CD4-positive, alpha-beta T cell (primary cell): ENCODE measurements around the gene METTL2B. TPM values are rescaled to one million over a fixed set of nuclear protein-coding genes. Genes with fewer than 3 reads are reported as not detected.
A peak's percentile ranks its signal among the peaks of the same experiment; 100 is the strongest.
"Not testable (repeated sequence)": the region's sequence is repeated elsewhere in the genome, so short reads cannot be mapped to it uniquely, and the experiment has no call there.

ENCODE experiments used
- ATAC-seq: fragments of 200-7000 bp; cut with Tn5 transposase; one replicate; pipeline ENCODE4 v1.10.0; 2022; ENCODE audit warnings: mild to moderate bottlenecking; ENCODE audit not compliant: poor library complexity
- CTCF ChIA-PET: fragments of 350-600 bp; sonication (Branson Sonifier 250); formaldehyde crosslinking; loops from one replicate; lab custom pipeline; 2021; ENCODE audit warnings: antibody characterized with exemption, inconsistent platforms; lab: Charles Lee
- POLR2A ChIA-PET: fragments of 350-600 bp; sonication (Branson Sonifier 250); formaldehyde crosslinking; loops from one replicate; lab custom pipeline; 2021; ENCODE audit warnings: antibody characterized with exemption, inconsistent platforms; lab: Charles Lee
- DNase-seq, 14 experiments: peaks; one replicate each; pipeline ENCODE4 v3.0.0-alpha.2; 2013 to 2020; ENCODE audit warnings: mixed read lengths in 2 of 14
- H3K27ac ChIP-seq, 2 donors: one replicate each; pipeline versions ENCODE4 v1.5.1 to v1.7.0; 2013; ENCODE audit warnings: low read length in 2 of 2, low read depth in 1 of 2, mild to moderate bottlenecking in 1 of 2
- H3K27me3 ChIP-seq, 2 experiments: 1 replicate in 1 of 2; 2 replicates in 1 of 2; pipeline versions ENCODE4 v1.6.1 to v1.7.0; 2013; ENCODE audit warnings: low read length in 2 of 2, control low read depth in 1 of 2, mild to moderate bottlenecking in 1 of 2, moderate library complexity in 1 of 2; ENCODE audit not compliant: insufficient read depth in 2 of 2, control insufficient read depth in 1 of 2
- H3K36me3 ChIP-seq: one replicate; pipeline ENCODE4 v1.6.1; 2013; ENCODE audit warnings: low read length, control low read depth; ENCODE audit not compliant: insufficient read depth
- H3K4me1 ChIP-seq: one replicate; pipeline ENCODE4 v1.6.1; 2013; ENCODE audit warnings: low read length, control low read depth; ENCODE audit not compliant: insufficient read depth
- H3K4me3 ChIP-seq: one replicate; pipeline ENCODE4 v1.5.1; 2013; ENCODE audit warnings: mild to moderate bottlenecking, low read length, moderate library complexity
- H3K9me3 ChIP-seq, 2 experiments: 1 replicate in 1 of 2; 2 replicates in 1 of 2; pipeline versions ENCODE4 v1.6.1 to v1.7.0; 2013; ENCODE audit warnings: low read length in 2 of 2, mild to moderate bottlenecking in 2 of 2, control low read depth in 1 of 2, moderate library complexity in 1 of 2; ENCODE audit not compliant: control insufficient read depth in 1 of 2, insufficient read depth in 1 of 2
- H3K27ac Mint-ChIP-seq: one replicate; pipeline ENCODE4 v1.8.0; 2020; ENCODE audit warnings: mixed read lengths
- H3K27me3 Mint-ChIP-seq: one replicate; pipeline ENCODE4 v1.8.0; 2021; ENCODE audit warnings: mixed read lengths
- H3K36me3 Mint-ChIP-seq: one replicate; pipeline ENCODE4 v1.8.0; 2021; ENCODE audit warnings: low read depth, mixed read lengths
- H3K4me1 Mint-ChIP-seq: one replicate; pipeline ENCODE4 v1.8.0; 2021; ENCODE audit warnings: low read depth, mixed read lengths
- H3K4me3 Mint-ChIP-seq: one replicate; pipeline ENCODE4 v1.8.0; 2020; ENCODE audit warnings: mild to moderate bottlenecking, mixed read lengths
- H3K9me3 Mint-ChIP-seq: one replicate; pipeline ENCODE4 v1.8.0; 2020; ENCODE audit warnings: mixed read lengths
- CTCF ChIP-seq: fragments of 200-600 bp; IDR thresholded peaks from one replicate; pipeline ENCODE4 v1.8.0; 2022; ENCODE audit warnings: antibody characterized with exemption, mild to moderate bottlenecking
- intact Hi-C, 2 experiments: fragments of 100-400 bp; cut with DNase I in 1 of 2; cut with micrococcal nuclease in 1 of 2; formaldehyde crosslinking; loops; one replicate each; pipeline versions ENCODE4 v1.15.1 to v1.9.0; 2023 to 2025; cut with DNase I, micrococcal nuclease
- total RNA-seq, 174 experiments: library from RNA in 2 of 174; stranded (reverse) in 2 of 174; gene quantifications; one replicate each; pipeline ENCODE4 v1.2.3 and lab custom pipeline; 2021 to 2026

METTL2B gene
- total RNA-seq, 2 experiments from 2014 or later = 7.1 to 8.2 TPM

GRCh38 chr7:128531105-128531954, 54.8 kb downstream of the METTL2B start:
- peak overlapping the region; percentile 70 for H3K27ac Mint-ChIP-seq
- H3K9me3 ChIP-seq, H3K27me3 Mint-ChIP-seq, H3K27me3 ChIP-seq, H3K9me3 Mint-ChIP-seq, H3K36me3 ChIP-seq, POLR2A ChIA-PET, CTCF ChIA-PET: not testable (repeated sequence)
- H3K36me3 Mint-ChIP-seq = peaks cover 43% of the 10 kb centered on the region
- H3K27ac ChIP-seq = peak overlapping the region in 1 of 2 donors; percentile 78
- H3K4me1 ChIP-seq = peaks cover 13% of the 10 kb centered on the region
- peak overlapping the region; percentile 91 for H3K4me3 Mint-ChIP-seq
- intact Hi-C loops = loop anchor here (2.0 to 10.0 kb wide), 3 partner anchors 54 to 187 kb away; partner anchors contain the start of genes METTL2B (in 2 of the 2) and RBM28 (in 1 of the 2)
- peak overlapping the region; percentile 65 for H3K4me3 ChIP-seq
- ATAC-seq (peak; percentile 74), DNase-seq (peak; percentile 58 to 90 (median 75))
- H3K4me1 Mint-ChIP-seq = peaks cover 38% of the 10 kb centered on the region

GRCh38 chr7:128531955-128532478, 55.5 kb downstream of the METTL2B start:
- CTCF ChIA-PET, H3K9me3 ChIP-seq, H3K27me3 ChIP-seq, H3K27me3 Mint-ChIP-seq, H3K9me3 Mint-ChIP-seq, POLR2A ChIA-PET, H3K36me3 ChIP-seq: not testable (repeated sequence)
- Histone ChIP-seq H3K4me3 (peak overlapping the region; percentile 65), H3K4me1 (peaks cover 13% of the 10 kb centered on the region), H3K27ac (peak overlapping the region; percentile 50 to 66)
- Mint-ChIP-seq H3K36me3 (peaks cover 47% of the 10 kb centered on the region), H3K27ac (peak overlapping the region; percentile 94), H3K4me3 (peak overlapping the region; percentile 91), H3K4me1 (peaks cover 38% of the 10 kb centered on the region)
- intact Hi-C loops = loop anchor here (2.0 to 10.0 kb wide), 3 partner anchors 55 to 187 kb away; partner anchors contain the start of genes METTL2B (in 2 of the 2) and RBM28 (in 1 of the 2)
- DNase-seq (peak in 12 of 14 experiments; percentile 5 to 51 (median 26)), ATAC-seq (peak; percentile 7)

- ATAC-seq, H3K9me3 Mint-ChIP-seq, POLR2A ChIA-PET, H3K27me3 Mint-ChIP-seq, H3K27ac ChIP-seq, DNase-seq, H3K36me3 ChIP-seq, H3K27me3 ChIP-seq, H3K9me3 ChIP-seq, CTCF ChIA-PET: not testable (repeated sequence)
- intact Hi-C loops = loop anchor here (5.0 to 10.0 kb wide), 2 partner anchors 56 to 188 kb away; partner anchors contain the start of genes METTL2B (in 1 of the 2) and RBM28 (in 1 of the 2)
- peaks cover 13% of the 10 kb centered on the region for H3K4me1 ChIP-seq
- peak overlapping the region; percentile 91 for H3K4me3 Mint-ChIP-seq
- H3K4me3 ChIP-seq = peak overlapping the region; percentile 65
- peak overlapping the region; percentile 94 for H3K27ac Mint-ChIP-seq
- H3K4me1 Mint-ChIP-seq = peaks cover 44% of the 10 kb centered on the region
- H3K36me3 Mint-ChIP-seq = peaks cover 54% of the 10 kb centered on the region
Measured at GRCh38 chr7:128532956-128533355, 56.4 kb downstream of the METTL2B start.

- H3K27ac ChIP-seq, H3K4me3 ChIP-seq, CTCF ChIA-PET, H3K4me3 Mint-ChIP-seq, POLR2A ChIA-PET, H3K9me3 ChIP-seq, H3K27me3 Mint-ChIP-seq, H3K4me1 ChIP-seq, H3K9me3 Mint-ChIP-seq, H3K27me3 ChIP-seq: not testable (repeated sequence)
- Mint-ChIP-seq H3K27ac (peak overlapping the region; percentile 77), H3K4me1 (peaks cover 47% of the 10 kb centered on the region), H3K36me3 (peaks cover 80% of the 10 kb centered on the region)
- H3K36me3 ChIP-seq = peaks cover 24% of the 10 kb centered on the region
- intact Hi-C loops = loop anchor here in 1 of 2 experiments (2.0 to 10.0 kb wide), 2 partner anchors 63 to 193 kb away; partner anchors contain the start of gene RBM28
- TF ChIP-seq CTCF = peak; percentile 44
- ATAC-seq (peak; percentile 98), DNase-seq (peak in 5 of 14 experiments; percentile 16 to 43 (median 30))
Measured at GRCh38 chr7:128537410-128537809, 60.9 kb downstream of the METTL2B start.

- intact Hi-C loops, H3K9me3 Mint-ChIP-seq, H3K4me1 ChIP-seq, H3K9me3 ChIP-seq, H3K4me3 ChIP-seq, H3K4me3 Mint-ChIP-seq, H3K27me3 Mint-ChIP-seq, H3K27me3 ChIP-seq, ATAC-seq, CTCF ChIA-PET, H3K27ac Mint-ChIP-seq, DNase-seq, H3K27ac ChIP-seq: not testable (repeated sequence)
- H3K36me3 ChIP-seq = peaks cover 37% of the 10 kb centered on the region
- H3K36me3 Mint-ChIP-seq = peaks cover 82% of the 10 kb centered on the region
- POLR2A ChIA-PET = interaction anchor here (0.6 kb wide), 1 partner anchor 752 kb away, joined by 4 read pairs; no protein-coding TSS in a partner anchor
- H3K4me1 Mint-ChIP-seq = peaks cover 44% of the 10 kb centered on the region
Measured at GRCh38 chr7:128542530-128542929, 66.0 kb downstream of the METTL2B start.

- H3K27me3 Mint-ChIP-seq, H3K9me3 ChIP-seq, POLR2A ChIA-PET, ATAC-seq, intact Hi-C loops, H3K9me3 Mint-ChIP-seq, H3K4me1 ChIP-seq, CTCF ChIA-PET, H3K4me3 ChIP-seq, H3K27ac ChIP-seq, H3K27me3 ChIP-seq: not testable (repeated sequence)
- peaks cover 82% of the 10 kb centered on the region for H3K36me3 Mint-ChIP-seq
- DNase-seq = peak in 1 of 14 experiments; percentile 16
- peaks cover 38% of the 10 kb centered on the region for H3K4me1 Mint-ChIP-seq
- H3K4me3 Mint-ChIP-seq = peak overlapping the region; percentile 15
- peaks cover 40% of the 10 kb centered on the region for H3K36me3 ChIP-seq
- peak overlapping the region; percentile 47 for H3K27ac Mint-ChIP-seq
Measured at GRCh38 chr7:128543300-128543699, 66.8 kb downstream of the METTL2B start.
